ENCODE measurements around the gene SCEL.
"Not testable (repeated sequence)": the region's sequence is repeated elsewhere in the genome, so short reads cannot be mapped to it uniquely, and the experiment has no call there.

SCEL gene

GRCh38 chr13:77660841-77661250 lies 125.3 kb downstream of the SCEL start:
- DNase-seq (ENCODE audit: low read depth in 2 of 2) = no peak

GRCh38 chr13:77662301-77662700 lies 126.8 kb downstream of the SCEL start:
- DNase-seq (ENCODE audit: low read depth in 2 of 2) = not testable (repeated sequence)

GRCh38 chr13:77662831-77663230 lies 127.3 kb downstream of the SCEL start:
- not testable (repeated sequence) for DNase-seq (ENCODE audit: low read depth in 2 of 2)

- DNase-seq (ENCODE audit: low read depth in 2 of 2) = no peak
Observed at GRCh38 chr13:77674852-77675251, 139.3 kb downstream of the SCEL start.

GRCh38 chr13:77678691-77679235 lies 143.3 kb downstream of the SCEL start:
- DNase-seq (ENCODE audit: low read depth in 2 of 2) = no peak

GRCh38 chr13:77687799-77688198 lies 152.3 kb downstream of the SCEL start:
- DNase-seq (ENCODE audit: low read depth in 2 of 2) = no peak

GRCh38 chr13:77691871-77692270 lies 156.4 kb downstream of the SCEL start:
- DNase-seq (ENCODE audit: low read depth in 2 of 2) = no peak

- DNase-seq (ENCODE audit: low read depth in 2 of 2) = no peak
Observed at GRCh38 chr13:77692746-77693448, 157.4 kb downstream of the SCEL start.

- DNase-seq (ENCODE audit: low read depth in 2 of 2) = no peak
Observed at GRCh38 chr13:77693449-77693940, 158.0 kb downstream of the SCEL start.
